Ishikawa (cell line): ENCODE data around the gene POLR2E.

ENCODE experiments used
- CEBPB ChIP-seq: IDR thresholded peaks from 2 replicates; pipeline ENCODE4 v1.6.1; 2012
- EGR1 ChIP-seq: IDR thresholded peaks from 2 replicates; pipeline ENCODE4 v1.6.1; 2012
- EP300 ChIP-seq: IDR thresholded peaks from 2 replicates; pipeline ENCODE4 v1.6.1; 2012; ENCODE audit warnings: borderline replicate concordance
- FOXM1 ChIP-seq: IDR thresholded peaks from 2 replicates; pipeline ENCODE4 v1.6.1; 2012; ENCODE audit warnings: low read depth, borderline replicate concordance
- NFIC ChIP-seq: IDR thresholded peaks from 2 replicates; pipeline ENCODE4 v1.6.1; 2012
- RAD21 ChIP-seq: IDR thresholded peaks from 2 replicates; pipeline ENCODE4 v1.6.1; 2012; ENCODE audit warnings: low read depth
- REST ChIP-seq: IDR thresholded peaks from 2 replicates; pipeline ENCODE4 v1.6.1; 2012; ENCODE audit warnings: low read depth, mild to moderate bottlenecking
- TAF1 ChIP-seq: IDR thresholded peaks from 2 replicates; pipeline ENCODE4 v1.6.1; 2012; ENCODE audit warnings: low read depth, mild to moderate bottlenecking
- TCF12 ChIP-seq: IDR thresholded peaks from 2 replicates; pipeline ENCODE4 v1.6.1; 2012; ENCODE audit warnings: low read depth
- TEAD4 ChIP-seq: IDR thresholded peaks from 2 replicates; pipeline ENCODE4 v1.6.1; 2012
- YY1 ChIP-seq: IDR thresholded peaks from 2 replicates; pipeline ENCODE4 v1.6.1; 2012; ENCODE audit warnings: low read depth
- ZBTB7A ChIP-seq: IDR thresholded peaks from 2 replicates; pipeline ENCODE4 v1.6.1; 2012; ENCODE audit warnings: low read depth
- TF ChIP-seq, protein P1 (sequence below): IDR thresholded peaks from 2 replicates; pipeline ENCODE4 v1.6.1; 2012
- TF ChIP-seq, protein P2 (sequence below): IDR thresholded peaks from 2 replicates; pipeline ENCODE4 v1.6.1; 2012

Gene POLR2E

GRCh38 chr19:1054102-1055027 is 40.8 kb downstream of the POLR2E start:
- TF ChIP-seq EP300 (no peak), TCF12 (no peak), CEBPB (no peak), REST (no peak), NFIC (no peak), TAF1 (no peak), ZBTB7A (no peak)
- TF ChIP-seq, protein P1, sequence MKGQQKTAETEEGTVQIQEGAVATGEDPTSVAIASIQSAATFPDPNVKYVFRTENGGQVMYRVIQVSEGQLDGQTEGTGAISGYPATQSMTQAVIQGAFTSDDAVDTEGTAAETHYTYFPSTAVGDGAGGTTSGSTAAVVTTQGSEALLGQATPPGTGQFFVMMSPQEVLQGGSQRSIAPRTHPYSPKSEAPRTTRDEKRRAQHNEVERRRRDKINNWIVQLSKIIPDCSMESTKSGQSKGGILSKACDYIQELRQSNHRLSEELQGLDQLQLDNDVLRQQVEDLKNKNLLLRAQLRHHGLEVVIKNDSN: no peak

DNA sequence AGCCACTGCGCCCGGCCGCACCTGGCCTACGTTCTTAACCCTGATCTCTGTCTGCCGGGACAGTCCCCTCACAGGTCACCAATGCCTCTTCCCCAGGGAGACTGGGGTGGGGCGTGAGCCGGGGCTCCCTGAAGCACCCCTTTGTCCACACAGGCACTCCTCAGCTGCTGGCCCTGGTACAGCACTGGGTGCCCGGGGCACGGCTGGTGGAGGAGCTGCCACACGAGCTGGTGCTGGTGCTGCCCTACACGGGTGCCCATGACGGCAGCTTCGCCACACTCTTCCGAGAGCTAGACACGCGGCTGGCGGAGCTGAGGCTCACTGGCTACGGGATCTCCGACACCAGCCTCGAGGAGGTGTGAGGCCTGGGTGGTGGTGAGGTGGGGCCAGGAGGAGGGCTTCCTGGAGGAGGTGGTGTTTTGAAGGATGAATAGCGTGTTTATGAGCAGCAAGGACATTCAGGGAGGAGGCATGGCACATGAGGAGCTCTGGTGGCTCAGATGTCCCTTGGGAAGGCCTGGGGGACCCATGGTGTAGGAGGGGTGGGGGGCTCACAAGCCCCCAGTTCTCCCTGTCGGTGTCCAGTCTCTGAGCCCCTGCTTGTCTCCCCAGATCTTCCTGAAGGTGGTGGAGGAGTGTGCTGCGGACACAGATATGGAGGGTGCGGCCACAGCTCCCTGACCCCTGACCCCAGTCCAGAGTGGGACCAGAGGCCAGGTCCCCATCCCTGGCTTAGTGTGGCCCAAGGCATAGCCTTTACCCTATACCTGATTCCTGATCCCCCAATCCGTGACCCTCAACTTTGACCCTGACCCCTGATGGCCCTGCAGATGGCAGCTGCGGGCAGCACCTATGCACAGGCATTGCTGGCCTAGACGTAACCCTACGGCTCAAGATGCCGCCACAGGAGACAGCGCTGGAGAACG is 41.7 kb downstream of the POLR2E start:
- TF ChIP-seq, protein P1: no peak
- no peak for TF ChIP-seq REST
- no peak for TF ChIP-seq CEBPB
- no peak for TF ChIP-seq ZBTB7A
- no peak for TF ChIP-seq TEAD4
- no peak for TF ChIP-seq EP300
- no peak for TF ChIP-seq EGR1
- TF ChIP-seq FOXM1: no peak
- no peak for TF ChIP-seq RAD21
- TF ChIP-seq, protein P2, sequence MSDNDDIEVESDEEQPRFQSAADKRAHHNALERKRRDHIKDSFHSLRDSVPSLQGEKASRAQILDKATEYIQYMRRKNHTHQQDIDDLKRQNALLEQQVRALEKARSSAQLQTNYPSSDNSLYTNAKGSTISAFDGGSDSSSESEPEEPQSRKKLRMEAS: no peak
- TF ChIP-seq YY1: no peak

- no peak for TF ChIP-seq YY1
- TF ChIP-seq FOXM1: no peak
- TF ChIP-seq EP300: no peak
- TF ChIP-seq TCF12: no peak
- no peak for TF ChIP-seq TEAD4
- TF ChIP-seq TAF1: no peak
- TF ChIP-seq RAD21: no peak
- no peak for TF ChIP-seq NFIC
- TF ChIP-seq, protein P2: no peak
- no peak for TF ChIP-seq REST
- TF ChIP-seq EGR1: no peak
- TF ChIP-seq ZBTB7A: no peak
- TF ChIP-seq, protein P1: no peak
Measured at GRCh38 chr19:1052349-1052975, 42.7 kb downstream of the POLR2E start.
